ENCODE results near the gene EML3.
A peak's percentile ranks its signal among the peaks of the same experiment; 100 is the strongest.
"Not testable (repeated sequence)": the region's sequence is repeated elsewhere in the genome, so short reads cannot be mapped to it uniquely, and the experiment has no call there.

The EML3 gene

DNA sequence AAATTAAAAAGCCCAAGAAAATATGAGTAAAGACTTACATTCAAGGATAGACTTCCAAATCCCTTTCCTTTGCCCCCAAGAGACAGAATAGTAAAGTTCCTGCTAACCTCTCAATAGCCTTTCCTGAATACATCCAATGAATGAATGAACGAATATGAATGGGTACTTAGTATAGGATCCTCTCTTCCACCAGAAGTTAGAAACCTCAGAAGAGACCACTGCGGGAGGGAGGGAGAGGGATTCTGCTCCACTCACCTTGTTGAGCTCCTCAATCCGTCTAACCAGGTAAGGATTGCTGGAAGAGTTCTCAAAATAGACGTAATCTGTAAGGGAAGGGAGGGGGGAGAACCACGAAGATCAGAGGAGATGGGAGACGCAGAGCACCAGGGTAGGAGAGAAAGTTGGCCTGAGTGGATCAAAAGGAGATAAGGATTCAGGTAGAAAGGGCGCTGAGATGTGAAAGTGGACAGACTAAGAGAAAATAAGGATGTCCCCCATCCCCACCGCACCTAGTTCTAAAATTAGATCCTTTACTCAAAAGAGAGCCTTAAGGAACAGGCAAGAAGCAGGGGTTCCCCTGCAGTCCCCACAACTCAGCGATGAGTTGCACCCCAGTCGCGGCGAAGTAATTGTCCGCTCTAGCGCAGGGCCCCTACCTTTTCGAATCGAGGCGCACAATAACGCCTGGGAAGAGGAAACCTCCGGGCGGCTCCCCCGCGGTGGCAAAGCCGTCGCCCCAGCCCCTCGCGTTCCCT lies 12.0 kb downstream of the EML3 start:
- no peak for DNase-seq (ENCODE audit: low spot score)

DNA sequence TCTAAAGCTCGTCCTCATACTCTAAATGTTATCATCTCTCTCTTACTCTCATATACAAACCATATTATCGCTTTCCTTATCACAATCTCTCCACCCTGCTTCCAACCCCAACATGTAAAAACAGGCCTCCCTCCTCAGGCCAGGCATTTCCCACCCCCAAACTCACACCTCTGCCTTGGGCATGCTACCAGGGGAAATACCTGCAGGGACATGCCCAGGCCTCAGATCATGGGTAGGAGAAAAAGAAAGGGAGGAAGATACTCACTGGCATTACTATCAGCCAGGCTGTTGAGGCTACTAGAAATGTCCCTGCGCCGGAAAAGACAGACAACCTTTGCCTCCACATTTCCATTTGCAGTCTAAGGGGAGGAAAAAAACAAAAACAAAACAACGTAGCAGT lies 12.7 kb downstream of the EML3 start:
- DNase-seq (ENCODE audit: low spot score), result no peak

DNA sequence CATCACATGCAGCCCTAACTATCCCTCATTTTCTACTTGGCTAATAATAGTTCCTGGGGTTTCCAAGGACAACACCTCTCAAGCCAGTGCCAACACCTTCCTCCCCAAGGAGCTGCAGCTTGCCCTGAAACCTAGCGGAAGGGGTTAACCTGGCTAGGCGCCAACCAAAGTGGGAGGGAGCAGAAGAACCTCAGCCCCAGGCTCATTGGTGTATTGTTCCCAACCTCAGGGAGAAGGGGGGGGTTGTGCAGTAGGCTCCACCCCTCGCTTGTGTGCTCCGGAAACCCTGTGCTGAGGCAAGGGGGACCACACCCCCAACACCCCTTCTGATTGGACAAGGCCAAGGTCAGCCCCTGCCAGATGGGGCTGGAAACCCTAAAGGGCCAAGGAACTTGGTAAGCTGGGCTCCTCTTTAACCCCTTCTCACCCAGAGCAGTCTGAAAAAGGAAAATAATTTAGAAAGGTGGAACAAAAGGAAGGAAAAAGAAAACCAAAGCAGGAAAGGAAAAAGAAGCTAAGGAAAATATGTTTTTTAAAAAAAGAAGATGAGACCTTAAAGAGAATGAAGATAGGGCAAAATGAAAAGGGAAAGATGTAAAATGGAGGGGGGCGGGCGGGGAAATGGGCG lies 13.4 kb downstream of the EML3 start:
- peak; percentile 98 for DNase-seq (ENCODE audit: low spot score)

DNA sequence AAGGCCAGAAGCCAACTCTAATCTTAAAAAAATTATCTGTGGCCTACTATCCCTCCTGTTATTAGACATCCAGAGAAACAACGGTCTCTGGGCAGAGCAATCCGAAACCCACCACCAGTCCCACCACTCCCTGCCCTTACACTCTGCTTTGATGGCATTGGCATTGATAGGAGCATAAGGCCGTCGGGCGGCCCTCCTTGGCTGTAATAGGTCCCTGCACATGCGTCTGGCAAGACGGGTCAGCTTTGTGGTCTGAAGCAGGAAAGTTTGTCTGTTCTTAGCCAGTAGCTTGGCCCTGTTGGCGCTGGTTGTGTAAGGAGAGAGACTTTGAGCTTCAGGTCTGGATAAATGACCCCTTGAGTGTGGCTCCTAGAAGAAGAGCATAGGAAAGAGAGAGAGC lies 17.5 kb downstream of the EML3 start:
- DNase-seq (ENCODE audit: low spot score), result no peak

DNA sequence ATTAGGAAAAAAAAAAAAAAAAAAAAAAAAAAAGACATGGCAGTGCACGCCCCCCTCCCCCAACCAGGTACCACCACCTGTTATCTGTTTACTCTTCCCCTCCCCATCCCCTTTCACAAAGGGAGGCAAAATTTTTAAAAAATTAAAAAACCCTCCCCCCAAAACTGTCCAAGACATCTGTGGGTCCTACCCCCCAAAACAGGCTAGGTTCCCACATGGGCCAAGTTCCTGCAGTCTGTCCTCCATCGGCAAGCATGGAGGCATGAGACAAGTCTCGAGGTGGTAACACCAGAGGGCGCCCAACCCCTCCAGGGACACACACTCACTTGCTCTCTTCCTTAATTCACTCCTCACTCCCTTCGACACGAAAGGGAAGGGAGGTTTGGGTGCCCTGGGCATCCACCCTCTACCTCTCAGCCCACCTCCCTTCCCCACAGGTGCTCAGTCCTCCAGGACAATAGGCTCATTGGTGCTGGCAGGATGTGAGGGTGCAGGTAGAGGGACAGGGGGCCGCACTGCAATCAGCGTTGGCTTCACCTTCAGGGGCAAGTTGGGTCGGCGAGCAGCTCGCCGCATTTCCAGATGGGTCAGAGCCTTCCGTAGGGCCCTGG lies 19.0 kb downstream of the EML3 start:
- DNase-seq (ENCODE audit: low spot score), result no peak

DNA sequence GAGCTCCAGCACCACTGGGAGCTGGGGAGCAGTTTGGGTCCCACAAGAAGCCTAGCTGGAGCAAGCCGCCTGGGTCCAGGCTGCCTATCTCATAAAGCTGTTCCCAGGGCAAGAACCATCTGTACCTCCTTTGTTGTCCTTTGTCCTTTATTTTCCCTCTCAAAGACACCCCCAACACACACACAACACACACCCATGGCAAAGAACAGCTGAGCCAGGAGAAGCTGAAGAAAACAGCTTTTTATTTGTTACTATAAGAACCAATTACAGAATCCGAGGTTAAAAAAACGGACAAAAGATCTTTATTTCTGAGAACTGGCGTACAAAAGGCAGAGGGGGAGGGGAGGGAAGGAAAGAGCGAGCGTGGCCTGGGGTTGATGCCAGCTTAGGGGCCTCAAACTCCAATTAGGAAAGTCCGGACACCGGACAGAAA lies 19.6 kb downstream of the EML3 start:
- DNase-seq (ENCODE audit: low spot score), result no peak

DNA sequence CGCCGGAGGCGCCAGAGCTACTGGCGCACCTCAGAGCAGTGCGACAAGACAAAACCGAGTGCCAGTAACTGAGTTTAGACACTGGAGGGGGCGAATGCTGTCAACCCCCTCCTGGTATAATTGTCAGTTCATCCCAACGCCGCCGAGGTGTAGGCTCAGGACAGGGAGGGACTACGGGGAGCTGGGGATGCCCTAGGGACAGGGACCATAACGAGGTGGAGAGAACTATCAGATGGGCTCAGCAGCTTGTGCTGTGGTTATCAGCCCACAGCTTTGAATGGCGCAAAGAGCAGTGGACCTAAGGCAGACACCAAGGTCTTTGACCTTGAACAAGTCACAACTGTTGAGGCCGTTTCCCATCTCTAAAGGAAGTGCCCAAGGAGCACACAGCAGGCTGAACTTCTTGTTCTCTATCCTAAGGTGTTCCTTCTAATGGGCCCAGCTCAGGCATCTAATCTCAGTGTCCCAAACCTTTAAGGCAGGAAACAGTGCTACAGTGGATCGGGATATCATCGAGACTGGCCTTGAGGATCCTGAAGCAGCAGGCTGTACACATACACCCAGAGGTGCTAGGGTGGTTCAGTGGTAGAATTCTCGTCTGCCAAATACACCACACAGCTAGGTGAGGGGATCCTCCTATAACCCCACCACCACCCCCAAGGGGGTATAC lies 20.3 kb downstream of the EML3 start:
- DNase-seq (ENCODE audit: low spot score), result no peak

DNA sequence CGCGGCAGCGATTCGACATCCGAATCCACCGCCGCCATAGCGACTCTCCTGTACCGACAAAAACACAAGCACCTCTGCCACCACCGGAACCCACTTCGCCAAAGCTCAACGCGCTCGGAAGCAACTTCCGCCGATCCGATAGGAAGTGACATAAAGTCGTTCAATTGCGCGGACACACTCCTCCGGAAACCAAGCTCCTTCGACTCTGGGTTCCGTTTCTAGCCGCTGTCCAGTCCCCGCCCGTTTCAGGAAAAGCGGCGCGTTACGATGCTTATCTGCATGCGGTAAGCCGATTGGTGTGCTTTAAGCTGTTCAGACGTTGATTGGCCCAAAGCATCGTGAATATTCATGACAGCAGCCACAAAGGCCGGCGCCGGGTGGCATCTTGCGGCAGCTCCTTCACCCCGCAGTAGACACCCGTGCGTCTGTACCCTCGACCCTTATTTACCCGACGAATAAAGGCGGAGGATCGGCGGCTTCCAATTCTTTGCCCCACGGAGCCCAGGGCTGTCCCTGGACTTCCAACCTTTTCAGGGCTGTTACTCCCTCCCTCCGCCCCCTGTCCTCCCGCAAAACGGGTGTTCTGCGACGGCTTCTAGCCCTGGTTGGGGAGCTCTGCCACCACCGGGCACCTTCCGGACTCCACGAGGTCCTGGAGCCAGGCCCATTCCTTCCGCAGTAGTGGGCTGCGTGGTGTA lies 21.0 kb downstream of the EML3 start, which contains the start of gene TUT1:
TUT1 (minus strand) TSS at position 76 of the 698 bp plus-strand sequence; CDS start at position 38, 38 bp downstream.
- DNase-seq (ENCODE audit: low spot score), result peak; percentile 99

DNA sequence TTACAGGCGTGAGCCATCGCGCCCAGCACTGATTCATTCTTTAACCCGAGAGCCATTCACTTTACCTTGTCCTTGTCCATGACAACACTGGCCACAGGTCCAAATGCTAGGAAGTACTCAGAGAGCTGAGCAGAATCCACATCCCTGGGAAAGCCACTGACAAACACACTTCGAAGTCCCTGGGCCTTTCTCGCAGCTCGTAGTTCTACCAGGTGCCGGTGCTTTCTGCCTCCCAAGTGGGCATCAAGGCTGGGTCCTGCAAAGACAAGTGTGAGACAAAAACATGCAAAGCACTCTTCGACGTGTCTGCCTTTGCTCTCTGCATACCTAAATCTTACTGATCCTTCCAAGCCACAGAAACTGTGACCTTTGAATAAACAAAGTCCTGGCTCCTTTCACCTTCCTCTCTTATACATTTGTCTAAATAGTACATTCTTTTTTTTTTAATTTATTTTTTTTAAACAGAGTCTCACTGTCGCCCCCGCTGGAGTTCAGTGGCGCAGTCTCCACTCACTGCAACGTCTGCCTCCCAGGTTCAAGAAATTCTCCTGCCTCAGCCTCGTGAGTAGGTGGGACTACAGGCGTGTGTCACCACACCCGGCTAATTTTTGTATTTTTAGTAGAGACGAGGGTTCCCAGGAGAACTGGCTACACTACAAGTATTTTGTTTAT lies 23.5 kb downstream of the EML3 start:
- no peak for DNase-seq (ENCODE audit: low spot score)

DNA sequence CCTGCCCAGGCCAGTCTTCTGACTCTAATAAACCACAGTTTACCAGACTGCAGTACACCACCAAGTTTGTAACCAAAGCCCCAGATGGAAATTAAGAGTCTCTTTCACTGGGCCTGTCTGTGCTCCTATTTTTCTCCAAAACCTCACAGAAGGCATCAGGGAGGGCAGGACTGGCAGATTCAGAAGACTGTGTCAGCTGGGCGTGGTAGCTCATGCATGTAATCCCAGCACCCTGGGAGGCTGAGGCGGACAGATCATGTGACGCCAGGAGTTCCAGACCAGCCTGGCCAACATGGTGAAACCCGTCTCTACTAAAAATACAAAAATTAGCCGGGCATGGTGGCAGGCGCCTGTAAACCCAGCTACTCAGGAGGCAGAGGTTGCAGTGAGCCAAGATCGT lies 27.2 kb downstream of the EML3 start:
- not testable (repeated sequence) for DNase-seq (ENCODE audit: low spot score)

DNA sequence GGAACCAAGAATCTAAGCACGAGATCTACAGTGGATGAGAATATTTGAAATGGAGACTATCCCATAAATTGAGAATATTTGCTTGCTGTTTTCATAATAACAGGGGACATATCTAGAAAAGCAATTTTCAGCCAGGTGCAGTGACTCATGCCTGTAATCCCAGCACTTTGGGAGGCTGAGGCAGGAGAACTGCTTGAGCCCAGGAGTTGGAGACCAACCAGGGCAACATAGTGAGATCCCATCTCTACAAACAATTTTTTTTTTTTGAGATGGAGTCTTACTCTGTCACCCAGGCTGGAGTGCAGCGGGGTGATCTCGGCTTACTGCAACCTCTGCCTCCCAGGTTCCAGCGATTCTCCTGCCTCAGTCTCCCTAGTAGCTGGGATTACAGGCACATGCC lies 30.8 kb downstream of the EML3 start:
- not testable (repeated sequence) for DNase-seq (ENCODE audit: low spot score)

DNA sequence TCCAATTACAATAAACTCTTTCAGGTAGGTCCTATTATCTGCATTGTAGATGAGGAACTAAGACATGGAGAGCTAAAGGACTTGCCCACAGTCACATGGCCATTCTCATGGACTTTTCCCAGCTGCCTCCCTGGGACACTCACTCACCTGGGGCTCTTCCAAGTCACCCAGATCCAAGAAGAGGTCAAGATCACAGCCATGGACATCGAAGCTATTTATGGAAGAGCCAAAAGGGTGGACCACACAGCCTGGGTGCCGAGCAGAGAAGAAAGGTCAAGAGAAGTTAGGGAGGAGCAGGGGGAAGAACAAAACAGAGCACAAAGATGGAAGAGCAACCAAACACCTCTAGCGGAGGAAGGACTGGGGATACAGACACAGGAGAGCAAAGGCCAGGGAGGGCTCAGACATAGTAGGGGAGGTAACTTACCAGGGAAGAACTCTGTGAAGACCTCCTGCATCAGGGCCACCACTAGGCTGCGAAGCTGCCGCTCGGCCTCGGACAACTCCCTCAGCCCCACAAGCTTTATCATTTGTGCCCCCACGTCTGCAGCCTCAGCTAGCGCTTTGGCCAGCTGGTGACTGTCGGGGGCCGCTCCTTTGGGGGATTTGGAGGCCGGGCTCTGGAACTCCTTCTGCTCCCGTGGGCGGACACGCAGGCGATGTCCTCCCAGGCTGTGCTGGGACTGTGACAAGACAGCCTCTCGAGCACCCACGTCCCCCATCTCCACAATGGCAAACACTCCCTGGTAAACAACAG lies 31.4 kb downstream of the EML3 start:
- DNase-seq (ENCODE audit: low spot score), result no peak

DNA sequence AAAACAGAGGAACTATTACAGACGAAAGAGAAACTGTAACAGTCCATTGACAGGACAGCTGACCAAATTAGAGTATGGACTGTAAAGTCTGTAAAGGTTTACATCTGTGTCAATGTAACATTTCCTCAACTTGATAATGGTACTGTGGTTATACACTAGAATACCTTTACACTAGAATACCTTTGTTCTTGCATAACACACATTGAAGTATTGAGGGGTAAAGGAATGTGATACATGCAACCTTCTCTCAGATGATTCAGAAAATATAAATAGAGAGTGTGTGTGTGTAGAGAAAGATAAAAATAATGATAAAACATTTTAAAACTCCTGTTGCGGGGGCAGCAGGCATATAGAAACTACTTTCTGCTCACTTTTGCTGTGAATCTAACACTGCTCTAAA lies 33.3 kb downstream of the EML3 start:
- no peak for DNase-seq (ENCODE audit: low spot score)

DNA sequence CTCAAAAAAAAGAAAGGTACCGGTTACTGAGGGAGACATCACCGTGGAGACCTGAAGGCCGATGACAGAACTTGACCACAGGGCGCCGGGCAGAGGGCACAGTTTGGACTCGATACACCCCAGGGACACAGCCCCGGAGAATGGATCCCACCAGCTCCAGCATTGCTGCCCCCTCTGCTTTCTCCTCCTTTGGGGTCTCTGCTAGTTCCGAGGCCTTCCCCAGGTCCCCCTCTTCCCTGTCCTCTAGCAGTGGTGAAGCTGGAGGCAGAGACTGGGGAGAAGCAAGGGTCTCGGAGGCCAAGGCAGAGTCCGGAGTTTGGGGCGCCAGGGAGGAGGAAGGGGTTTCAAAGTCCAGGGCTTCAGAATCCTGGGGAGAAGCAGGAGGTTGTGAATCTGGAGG lies 34.0 kb downstream of the EML3 start:
- no peak for DNase-seq (ENCODE audit: low spot score)

DNA sequence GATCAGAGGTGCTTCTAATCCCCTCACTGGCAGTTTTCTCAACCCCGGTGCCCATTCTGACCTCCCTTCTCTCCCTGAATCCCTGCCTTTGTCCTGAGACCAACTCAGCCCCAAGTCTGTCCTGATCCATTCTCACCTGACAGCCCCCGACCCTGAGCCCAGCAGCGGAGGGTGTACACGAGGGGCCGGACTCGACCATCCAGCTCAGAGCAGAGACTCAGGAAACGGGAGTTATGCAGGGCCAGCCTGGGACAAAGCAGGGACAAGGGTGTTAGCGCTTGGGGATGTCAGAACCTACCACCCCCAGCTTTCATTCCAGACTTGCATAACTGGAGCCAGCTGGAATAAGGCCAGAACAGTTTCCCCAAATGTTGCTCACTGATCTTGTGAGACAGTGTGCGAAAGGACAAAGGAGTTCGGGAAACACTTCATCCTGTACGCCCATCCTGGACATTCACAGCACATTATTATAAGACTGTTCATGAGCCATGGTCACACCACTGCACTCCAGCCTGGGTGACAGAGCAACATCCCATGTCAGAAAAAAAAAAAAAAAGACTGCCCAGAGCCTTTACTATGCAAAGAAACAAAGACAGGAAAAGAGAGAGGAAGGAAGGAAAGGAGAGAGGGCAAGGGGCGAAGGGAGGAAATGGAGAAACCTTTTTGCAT lies 35.4 kb downstream of the EML3 start:
- peak; percentile 96 for DNase-seq (ENCODE audit: low spot score)

DNA sequence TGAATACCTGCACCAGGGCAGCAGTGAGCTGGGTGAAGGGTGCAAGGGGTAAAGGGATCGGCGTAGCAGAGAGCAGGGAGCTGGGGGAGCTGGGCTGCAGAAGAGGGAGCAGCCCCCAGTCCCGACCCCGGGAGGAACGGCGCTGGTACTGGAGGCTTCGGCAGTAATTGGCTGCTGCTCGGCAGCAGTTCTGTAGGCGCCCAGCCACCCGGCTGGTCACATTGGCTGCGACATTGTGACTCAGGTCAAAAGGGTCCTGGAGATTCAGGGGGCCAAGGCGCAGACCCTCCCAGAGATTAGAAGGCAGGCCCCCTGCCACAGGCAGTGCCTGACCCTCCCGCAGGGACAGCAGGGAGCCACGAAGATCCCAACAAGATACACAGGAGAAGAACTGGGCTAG lies 36.7 kb downstream of the EML3 start:
- no peak for DNase-seq (ENCODE audit: low spot score)

DNA sequence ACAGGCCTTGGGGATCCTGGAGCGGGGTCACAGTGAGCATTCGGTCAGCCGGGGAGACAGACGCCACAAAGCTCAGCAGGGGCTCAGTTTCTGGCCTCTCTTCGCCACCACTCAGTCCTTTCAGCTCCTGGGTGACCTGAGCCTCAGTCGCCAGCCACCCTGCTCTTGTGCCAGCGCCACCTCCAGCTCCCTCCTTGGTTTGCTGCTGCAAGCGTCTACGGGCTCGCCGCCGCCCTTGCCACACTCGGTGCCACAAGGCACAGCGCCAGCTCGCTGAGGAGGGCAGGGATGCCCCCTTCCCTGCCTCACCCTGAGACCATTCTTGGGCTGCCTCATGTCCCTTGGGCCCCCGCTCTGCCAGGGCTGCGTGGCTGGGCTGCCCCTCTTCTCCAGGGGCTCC lies 37.4 kb downstream of the EML3 start:
- DNase-seq (ENCODE audit: low spot score), result no peak

DNA sequence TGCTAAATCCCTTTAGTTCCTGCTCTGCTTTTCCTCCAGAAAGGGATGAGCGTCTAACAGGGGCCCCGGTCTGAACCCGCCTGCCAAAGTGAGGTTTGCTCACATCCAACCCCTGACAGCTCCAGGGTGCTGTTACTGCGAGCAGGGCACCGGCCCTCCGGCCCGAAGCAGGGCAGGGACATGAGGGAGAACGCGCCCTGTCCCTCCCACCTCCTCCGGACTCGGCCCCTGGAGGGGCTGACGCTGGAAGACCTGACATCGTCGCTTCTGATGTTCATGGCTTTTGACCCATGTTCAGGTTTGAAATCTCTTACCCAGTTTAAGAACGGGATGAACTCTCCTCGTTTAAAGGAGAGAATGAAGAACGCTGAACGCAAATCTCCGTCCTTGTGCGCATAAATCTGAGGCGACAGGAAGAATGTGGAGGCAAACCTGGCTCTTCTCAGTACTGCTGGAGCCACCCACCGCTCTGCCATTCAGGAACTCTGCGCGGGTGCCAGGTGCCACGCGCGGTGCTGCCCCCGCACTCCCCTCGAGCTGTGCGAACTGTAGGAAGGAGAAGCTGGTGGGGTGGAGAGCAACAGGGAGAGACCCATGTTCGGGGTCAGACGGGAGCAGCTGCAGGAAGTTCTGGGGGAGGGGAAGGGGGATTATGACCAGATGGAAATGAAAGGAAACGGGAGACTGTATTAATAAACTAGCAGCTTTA lies 38.1 kb downstream of the EML3 start:
- DNase-seq (ENCODE audit: low spot score), result peak; percentile 52

DNA sequence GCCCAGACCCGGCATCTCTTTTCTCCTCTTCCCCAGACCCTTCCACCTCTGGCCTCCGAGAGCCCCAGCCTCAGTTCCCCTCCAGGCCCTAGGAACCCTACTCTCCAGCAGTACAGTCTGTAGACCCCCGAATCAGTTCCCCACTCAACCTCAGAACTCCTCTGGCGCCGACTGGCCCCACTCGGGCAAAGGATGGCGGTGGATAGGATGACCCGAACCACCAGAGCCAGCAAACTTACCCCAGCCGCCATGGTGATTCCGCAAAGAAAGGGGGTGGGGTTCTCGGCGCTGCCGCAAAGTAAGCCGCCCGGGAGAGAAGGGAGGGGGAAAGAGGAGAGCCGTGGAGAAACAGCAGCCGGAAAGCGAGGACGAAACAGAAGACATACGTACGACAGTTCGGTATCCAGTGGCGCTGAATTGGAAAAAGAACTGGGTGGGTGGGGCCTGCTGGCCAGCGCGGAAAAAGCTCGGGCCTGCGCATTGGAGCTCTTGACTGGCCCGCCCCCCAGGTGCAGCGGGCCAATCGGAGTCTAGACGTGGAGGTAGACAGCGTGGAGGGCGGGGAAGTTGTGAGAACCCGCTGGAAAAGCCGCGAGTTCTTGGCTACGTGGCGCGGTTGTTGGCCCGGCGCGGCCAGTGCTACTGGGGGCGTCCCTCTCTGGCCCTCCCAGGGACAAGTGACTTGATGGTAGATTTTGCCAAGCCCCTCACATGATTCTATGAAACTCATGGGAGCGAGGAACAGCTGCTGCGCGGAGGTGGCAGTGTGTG lies 38.8 kb downstream of the EML3 start, which contains the start of gene EEF1G:
EEF1G (minus strand) TSS at position 300 of the 771 bp plus-strand sequence; CDS start at position 251, 49 bp downstream.
- DNase-seq (ENCODE audit: low spot score), result peak; percentile 99
